HG03103 (cell line): ENCODE results near the gene VSX2.

Experiments used
- ATAC-seq: cut with Tn5 transposase; IDR thresholded peaks from one replicate; pipeline ENCODE4 v1.9.1; 2021; ENCODE audit warnings: low read depth; ENCODE audit not compliant: unreplicated experiment

Gene VSX2

GRCh38 chr14:74220991-74221390 lies 18.3 kb upstream of the VSX2 start:
- ATAC-seq: no peak

- no peak for ATAC-seq
Measured at GRCh38 chr14:74221741-74222140, 17.5 kb upstream of the VSX2 start.

- ATAC-seq: no peak
Measured at GRCh38 chr14:74223016-74223415, 16.2 kb upstream of the VSX2 start.

DNA sequence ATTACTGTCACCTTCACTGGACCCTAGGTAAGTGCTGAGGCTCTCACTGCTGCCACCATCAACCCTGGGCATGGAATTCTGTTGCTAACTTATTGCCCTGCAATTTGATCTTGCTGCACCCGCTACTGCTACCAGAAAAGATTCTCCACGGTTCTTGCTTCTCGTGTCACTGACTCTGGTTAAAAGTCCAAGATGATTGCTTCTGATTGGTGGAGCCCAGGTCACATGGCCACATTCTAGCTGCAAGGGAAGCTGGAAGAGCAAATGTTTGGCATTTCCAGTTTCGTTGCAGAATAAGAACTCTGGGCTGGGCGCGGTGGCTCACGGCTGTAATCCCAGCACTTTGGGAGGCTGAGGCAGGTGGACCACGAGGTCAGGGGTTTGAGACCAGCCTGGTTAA lies 7.5 kb upstream of the VSX2 start:
- no peak for ATAC-seq

DNA sequence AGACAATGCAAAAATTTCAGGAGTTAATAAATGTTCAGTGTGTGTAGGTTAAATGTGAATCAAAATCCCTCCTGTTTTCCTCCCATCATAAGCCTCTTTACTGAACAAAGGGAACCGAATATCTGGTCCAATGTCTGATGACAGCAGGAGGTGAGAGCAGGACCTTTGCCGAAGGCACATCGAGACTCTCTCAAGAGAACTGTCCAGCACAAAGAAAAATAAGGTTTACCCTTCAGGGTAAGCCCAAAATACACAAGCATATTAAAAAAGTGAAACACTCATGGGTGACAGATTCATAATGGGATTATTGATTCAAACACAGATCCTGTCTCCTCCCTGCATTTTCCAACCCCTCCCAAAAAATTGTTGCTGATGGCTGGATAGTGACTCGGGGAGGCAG lies 4.2 kb upstream of the VSX2 start:
- ATAC-seq: no peak

GRCh38 chr14:74237441-74237840 lies 1.8 kb upstream of the VSX2 start:
- no peak for ATAC-seq

DNA sequence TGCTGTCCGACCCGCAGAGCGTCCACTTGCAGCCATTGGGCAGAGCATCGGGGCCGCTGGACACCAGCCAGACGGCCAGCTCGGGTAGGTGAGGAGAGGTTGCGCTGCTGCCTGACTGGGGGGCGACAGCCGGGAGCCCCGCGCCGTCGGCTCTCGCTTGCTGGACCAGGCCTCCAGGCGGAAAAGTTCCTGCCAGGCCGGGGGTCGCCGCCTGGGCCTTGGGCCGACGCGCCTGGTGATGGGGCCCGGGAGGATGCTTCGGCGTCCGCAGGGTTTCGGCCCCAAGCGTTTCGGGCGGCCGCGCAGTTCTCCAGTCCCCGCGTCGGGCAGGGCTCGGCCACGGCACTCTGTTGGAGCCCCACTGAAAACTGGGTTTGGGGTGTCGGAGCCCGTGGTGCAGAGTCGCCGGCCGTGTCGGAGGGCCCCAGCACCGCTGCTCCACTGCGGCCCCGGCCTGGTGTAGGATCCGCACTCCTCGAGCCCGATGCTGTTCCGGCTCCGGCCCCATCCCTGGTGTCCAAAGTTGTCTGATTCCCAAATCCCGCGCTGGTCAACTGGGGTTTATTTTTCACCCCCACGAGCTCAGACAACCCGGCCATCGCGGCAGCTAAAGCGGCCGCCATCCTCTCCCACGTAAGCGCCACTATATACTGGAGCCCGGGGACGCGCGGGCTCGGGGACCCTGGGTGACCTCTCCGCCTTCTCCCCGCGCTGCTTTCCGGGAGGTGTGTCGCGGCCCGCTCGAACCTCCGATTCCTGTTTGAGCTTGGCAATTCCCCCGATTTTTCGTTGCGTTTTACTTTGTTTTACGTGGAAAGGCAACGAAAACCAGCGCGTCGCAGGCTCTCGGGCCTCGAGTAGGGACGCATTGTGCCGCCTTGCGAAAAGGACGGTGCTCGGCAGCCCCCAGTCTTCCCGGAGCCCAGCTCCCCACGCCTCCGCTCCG lies 872 bp downstream of the VSX2 start:
- no peak for ATAC-seq

DNA sequence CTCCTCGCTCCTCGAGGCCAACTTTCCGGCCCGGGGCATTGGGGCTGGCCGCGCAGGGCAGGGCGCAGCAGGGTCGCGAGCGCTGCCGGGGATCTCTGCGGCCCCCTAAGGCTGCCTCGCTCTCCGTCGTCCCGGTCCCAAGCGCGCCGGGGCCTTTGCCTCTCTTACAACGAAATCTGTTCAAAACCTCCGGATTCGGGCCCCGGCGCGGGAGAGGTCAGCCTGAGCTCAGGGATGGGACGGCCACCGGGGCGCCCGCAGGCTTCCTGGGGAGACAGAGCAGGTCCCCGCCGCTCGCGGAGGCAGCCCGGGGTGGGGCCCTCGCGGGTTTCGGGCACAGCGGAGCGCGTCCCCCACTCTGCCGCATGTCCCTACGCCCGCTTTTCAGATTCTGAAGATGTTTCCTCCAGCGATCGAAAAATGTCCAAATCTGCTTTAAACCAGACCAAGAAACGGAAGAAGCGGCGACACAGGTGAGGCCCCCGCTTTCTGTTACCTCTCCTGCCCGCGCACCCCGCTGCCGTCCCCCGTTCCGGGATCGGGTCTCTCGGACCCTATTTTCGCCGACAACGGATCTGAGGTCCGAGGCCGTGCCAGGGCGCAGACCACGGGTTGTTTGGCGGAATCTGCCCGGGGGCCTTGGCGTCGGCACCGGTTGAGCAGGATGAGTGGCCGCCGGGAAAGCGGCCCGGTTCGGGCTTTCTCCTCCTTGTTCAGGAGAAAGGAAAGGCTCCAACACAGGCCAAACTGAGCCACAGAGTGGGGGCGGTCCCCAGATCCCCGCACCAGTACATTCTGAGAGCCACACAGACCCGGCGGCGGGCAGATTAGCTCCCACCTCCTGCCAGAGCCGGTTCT lies 1.8 kb downstream of the VSX2 start:
- no peak for ATAC-seq

GRCh38 chr14:74241652-74242017 lies 2.4 kb downstream of the VSX2 start:
- ATAC-seq: no peak

DNA sequence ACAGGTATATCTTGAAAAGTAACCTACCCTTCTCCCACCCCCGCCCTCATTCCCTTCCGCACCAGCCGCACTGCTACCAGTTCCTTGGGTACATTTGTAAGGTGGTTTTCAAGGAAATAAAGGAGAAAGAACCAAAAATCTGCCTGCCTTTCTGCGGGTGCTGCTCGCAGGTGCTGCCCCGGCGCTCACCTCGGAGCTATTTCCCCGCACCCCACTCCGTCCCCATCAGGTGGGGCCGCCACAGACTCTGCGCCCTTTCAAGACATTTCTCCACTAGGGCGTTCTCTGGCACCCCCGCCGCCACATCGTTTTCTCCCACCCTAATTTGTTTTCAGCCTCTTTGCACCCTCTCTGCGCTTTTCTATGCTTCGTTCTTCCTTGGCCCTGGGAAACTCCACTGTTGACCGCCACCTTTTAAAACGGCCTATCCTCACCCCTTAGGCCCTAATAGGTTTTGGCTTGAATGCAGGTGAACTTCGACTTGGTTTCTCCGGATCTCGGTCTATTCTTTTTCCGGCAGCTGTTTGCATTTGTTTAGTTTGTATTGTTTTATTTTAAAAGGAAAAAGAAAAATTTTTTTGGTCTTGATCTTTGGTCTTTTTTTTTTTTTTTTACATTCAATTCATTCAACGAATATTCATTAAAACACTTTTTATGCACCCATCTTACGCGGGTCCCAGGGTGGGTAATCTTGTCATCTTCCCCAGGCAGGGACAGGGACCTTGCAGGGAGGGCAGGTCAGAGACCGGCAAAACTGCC lies 3.0 kb downstream of the VSX2 start:
- ATAC-seq: no peak

DNA sequence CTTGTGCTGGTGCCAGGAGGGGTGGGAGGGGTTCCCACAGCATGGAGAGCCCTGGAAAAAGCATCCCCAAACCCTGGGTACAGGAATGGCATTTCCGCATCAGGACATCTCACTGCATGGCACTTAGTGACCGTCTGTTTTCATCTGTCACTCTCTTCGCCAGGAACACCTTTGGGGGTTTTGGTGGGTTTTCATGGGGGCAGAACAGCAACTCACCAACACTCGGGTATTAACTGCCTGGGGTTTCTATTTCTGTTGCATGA lies 3.5 kb downstream of the VSX2 start:
- ATAC-seq: no peak

DNA sequence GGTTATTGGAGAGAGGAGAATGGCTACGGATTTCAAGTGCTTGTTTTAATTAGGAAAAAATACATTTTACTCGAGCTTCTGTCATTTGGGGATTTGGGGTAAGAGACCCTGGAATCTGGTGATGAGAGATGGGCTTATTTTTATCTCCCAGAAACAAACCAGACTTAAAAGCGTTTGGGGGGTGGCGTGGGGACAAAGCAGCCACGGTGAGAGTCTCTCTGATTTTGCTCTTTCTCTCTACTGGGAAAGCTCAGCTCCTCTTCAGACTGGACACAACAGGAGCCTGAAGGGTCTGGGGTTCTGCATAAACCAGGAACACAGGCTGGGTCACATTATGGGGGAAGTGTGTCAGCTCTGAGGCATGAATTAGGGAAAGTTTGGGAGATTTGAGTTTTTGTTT lies 3.8 kb downstream of the VSX2 start:
- ATAC-seq: no peak

DNA sequence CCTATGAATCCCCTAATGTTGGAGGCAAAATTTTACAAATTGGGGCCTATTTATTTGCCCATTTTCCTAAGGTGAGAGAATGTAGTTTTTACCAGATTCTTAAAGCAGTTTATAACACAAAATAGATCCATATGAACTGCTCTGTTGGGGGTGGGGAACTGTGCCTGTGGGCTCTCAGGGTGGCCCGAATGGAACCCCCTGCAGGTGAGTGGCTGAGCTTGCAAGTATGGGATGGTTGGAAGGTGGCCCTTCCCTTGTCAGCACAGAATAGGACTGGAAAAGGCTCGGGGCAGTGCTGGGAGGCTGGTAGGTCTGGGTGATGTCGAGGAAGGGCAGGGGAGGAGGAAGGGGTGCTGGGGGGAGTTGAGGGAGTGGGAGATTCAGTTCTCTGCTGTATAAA lies 4.9 kb downstream of the VSX2 start:
- ATAC-seq: no peak

- no peak for ATAC-seq
Measured at GRCh38 chr14:74245292-74245691, 6.0 kb downstream of the VSX2 start.

- ATAC-seq: no peak
Measured at GRCh38 chr14:74246542-74246941, 7.3 kb downstream of the VSX2 start.

DNA sequence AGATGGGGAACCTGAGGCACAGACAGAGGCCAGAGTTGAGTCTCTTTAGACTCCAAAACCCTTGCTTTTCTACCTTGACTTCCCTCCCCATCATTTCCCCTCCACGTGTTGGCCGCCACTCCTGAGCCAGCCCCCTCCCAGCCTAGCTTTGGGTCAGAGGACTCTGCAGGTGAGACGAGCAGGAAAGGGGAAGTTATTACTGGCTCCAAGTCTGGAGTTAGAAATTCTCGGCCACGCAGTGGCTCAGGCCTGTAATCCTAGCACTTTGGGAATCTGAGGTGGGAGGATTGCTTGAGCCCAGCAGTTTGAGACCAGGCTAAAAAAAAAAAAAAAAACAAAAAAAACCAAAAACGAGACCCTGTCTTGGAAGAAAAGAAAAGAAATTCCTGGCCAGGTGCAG lies 8.8 kb downstream of the VSX2 start:
- no peak for ATAC-seq

DNA sequence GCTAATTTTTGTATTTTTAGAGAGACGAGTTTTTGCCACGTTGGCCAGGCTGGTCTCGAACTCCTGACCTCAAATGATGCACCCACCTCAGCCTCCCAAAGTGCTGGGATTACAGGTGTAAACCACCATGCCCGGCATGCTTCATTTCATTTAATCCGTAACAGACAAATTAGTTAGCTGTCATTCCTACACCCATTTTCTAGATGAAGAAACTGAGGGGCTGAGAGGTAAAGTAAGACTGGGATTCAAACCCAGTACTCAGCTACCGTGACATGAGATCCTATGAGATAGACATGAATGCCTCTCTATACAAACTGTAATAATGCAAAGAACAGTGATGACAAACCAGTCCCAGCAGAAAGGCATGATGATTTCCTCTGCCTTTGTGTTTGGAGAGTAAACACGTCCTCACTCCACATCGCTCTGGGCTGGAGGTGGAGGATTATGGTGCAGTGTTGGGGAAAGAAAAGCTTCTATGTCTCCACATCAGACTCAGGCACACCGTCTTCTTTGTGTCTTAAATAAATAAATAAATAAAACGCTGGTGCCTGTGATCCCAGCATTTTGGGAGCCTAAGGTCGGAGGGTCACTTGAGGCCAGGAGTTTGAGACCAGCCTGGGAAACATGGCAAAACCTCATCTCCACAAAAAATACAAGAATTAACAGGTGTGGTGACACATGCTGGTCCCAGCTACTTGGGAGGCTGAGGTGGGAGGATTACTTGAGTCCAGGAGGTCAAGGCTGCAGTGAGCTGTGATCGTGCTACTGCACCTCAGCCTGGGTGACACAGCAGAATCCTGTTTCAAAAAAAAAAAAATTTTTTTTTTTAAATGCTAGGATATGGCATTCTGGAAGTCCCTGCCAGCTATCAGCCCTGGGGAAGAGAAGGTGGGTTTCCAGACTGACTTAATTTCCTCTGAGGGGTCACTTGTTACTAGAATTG lies 10.5 kb downstream of the VSX2 start:
- no peak for ATAC-seq

DNA sequence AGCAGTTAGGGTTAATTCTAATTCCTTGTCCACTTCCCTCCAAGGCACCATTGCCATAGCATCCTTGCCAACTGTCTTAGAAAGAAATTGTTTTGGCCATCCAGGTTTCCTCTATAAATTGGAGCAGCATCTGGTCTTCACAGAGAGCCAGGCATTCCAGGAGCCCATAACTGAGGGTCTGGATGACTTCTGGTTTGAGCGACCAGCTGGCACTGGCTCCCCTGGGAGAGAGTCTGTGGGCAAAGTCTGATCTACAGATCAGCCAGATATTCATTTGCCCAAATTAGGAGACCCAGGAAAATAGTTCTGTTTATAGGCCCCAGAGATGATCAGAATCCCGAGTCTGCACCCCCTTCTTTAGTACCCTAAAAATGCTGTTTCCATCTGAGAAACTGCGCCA lies 16.0 kb downstream of the VSX2 start:
- no peak for ATAC-seq

- no peak for ATAC-seq
Measured at GRCh38 chr14:74257078-74257940, 18.1 kb downstream of the VSX2 start.
